Psoas muscle (tissue), 8 donors: ENCODE data around the gene DENND2D. TPM values are rescaled to one million over a fixed set of nuclear protein-coding genes. Genes with fewer than 3 reads are reported as not detected.

Experiments used
- ATAC-seq, 4 donors: fragments of 200-7000 bp; cut with Tn5 transposase; one replicate each; pipeline ENCODE4 v1.9.1; 2020; ENCODE audit warnings: moderate library complexity in 3 of 4, mild to moderate bottlenecking in 2 of 4
- DNase-seq, 2 donors: peaks; one replicate each; pipeline ENCODE4 v3.0.0-alpha.2; 2020
- H3K27ac ChIP-seq: fragments of 200-600 bp; one replicate; pipeline ENCODE4 v1.8.0; 2022
- H3K27me3 ChIP-seq, 3 donors: fragments of 200-600 bp in 1 of 3; one replicate each; pipeline versions ENCODE4 v1.6.1 to v1.8.0; 2013 to 2022; ENCODE audit warnings: low read length in 2 of 3, mild to moderate bottlenecking in 2 of 3, moderate library complexity in 1 of 3; ENCODE audit not compliant: insufficient read depth in 3 of 3
- H3K36me3 ChIP-seq, 2 donors: fragments of 200-600 bp in 1 of 2; one replicate each; pipeline versions ENCODE4 v1.6.1 to v1.8.0; 2013 to 2022; ENCODE audit warnings: low read depth in 1 of 2, mild to moderate bottlenecking in 1 of 2, moderate library complexity in 1 of 2; ENCODE audit not compliant: insufficient read depth in 1 of 2
- H3K4me1 ChIP-seq: fragments of 200-600 bp; one replicate; pipeline ENCODE4 v1.8.0; 2022
- H3K4me3 ChIP-seq: fragments of 200-600 bp; one replicate; pipeline ENCODE4 v1.8.0; 2022; ENCODE audit warnings: mild to moderate bottlenecking
- H3K9me3 ChIP-seq: fragments of 200-600 bp; one replicate; pipeline ENCODE4 v1.8.0; 2022
- WGBS, 3 donors: extraction: QIAGEN DNeasy Blood & Tissue Kit; methylation state at CpG; one replicate each; pipeline versions ENCODE4 v1.1.6 to v1.1.7; 2013; 5-methylcytosine and 5-hydroxymethylcytosine counted together
- intact Hi-C, 2 donors: fragments of 100-400 bp; cut with DNase I; formaldehyde crosslinking; loops; one replicate each; pipeline versions ENCODE4 v1.11.0 to v1.14.2; 2022
- polyA plus RNA-seq, 3 donors: library from polyadenylated mRNA; stranded (reverse); fragments of 200-250 nt; gene quantifications; one replicate each; pipeline ENCODE4 v1.2.3, GENCODE V29; 2013
- total RNA-seq, 4 donors: library from RNA; stranded (reverse); fragmentation: NEBNext Ultra II Directional in 2 of 4; extraction: Animal tissue kit (Norgen Biotek cat#: 25700) in 2 of 4; gene quantifications; one replicate each; pipeline versions ENCODE4 v1.2.1 to v1.2.4, GENCODE V29; 2021 to 2023
- TF ChIP-seq, protein P1 (sequence below): fragments of 200-600 bp; IDR thresholded peaks from one replicate; pipeline ENCODE4 v1.8.0; 2022; ENCODE audit warnings: antibody characterized with exemption
- donor health status: healthy with polysubstance abuse.
- donor health status: DM: no; HTN: no; CAD: no; lungs with moderate emphysema.
- donor health status: Bipolar disorder and iron deficiency.
- donor health status: healthy.
- donor health status: DM: yes; HTN: yes; CAD: no.
- donor health status: DM: no; HTN: no; CAD: no.
- donor health status: DM: no; HTN: no; CAD: no.
- donor health status: DM: yes; HTN: yes; CAD: no.

The DENND2D gene
- total and polyA plus RNA-seq, 7 donors, result 0.31 to 2.1 (median 1.2) TPM

DNA sequence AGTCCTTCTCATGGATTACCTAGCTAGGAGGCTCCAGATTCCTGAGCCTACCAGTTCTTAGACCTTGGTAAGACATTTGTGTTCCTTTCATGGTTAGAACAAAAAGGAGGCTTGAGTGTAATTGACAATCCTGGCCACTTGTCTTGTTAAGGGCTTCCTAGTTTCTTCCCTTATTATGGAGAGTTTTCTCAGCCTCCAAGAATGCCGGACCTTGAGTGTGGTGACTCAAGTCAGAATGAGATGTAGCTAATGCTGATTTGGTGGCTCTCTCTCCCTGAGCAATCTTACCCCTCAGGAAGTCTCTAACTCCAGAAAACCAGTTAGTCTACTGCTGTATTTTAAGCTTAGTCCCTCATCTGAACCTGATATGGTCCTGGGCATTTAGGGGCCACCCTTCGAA, 41.4 kb upstream of the DENND2D start:
- TF ChIP-seq, protein P1, sequence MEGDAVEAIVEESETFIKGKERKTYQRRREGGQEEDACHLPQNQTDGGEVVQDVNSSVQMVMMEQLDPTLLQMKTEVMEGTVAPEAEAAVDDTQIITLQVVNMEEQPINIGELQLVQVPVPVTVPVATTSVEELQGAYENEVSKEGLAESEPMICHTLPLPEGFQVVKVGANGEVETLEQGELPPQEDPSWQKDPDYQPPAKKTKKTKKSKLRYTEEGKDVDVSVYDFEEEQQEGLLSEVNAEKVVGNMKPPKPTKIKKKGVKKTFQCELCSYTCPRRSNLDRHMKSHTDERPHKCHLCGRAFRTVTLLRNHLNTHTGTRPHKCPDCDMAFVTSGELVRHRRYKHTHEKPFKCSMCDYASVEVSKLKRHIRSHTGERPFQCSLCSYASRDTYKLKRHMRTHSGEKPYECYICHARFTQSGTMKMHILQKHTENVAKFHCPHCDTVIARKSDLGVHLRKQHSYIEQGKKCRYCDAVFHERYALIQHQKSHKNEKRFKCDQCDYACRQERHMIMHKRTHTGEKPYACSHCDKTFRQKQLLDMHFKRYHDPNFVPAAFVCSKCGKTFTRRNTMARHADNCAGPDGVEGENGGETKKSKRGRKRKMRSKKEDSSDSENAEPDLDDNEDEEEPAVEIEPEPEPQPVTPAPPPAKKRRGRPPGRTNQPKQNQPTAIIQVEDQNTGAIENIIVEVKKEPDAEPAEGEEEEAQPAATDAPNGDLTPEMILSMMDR, result no peak
- Histone ChIP-seq H3K27me3 (no peaks in the 10 kb centered on the region), H3K4me1 (no peaks in the 10 kb centered on the region), H3K4me3 (no peak overlapping the region), H3K9me3 (no peaks in the 10 kb centered on the region), H3K27ac (no peak overlapping the region), H3K36me3 (no peaks in the 10 kb centered on the region)
- ATAC-seq (no peak), DNase-seq (no peak)
- WGBS, 3 donors, result 74 to 95% (median 83%) methylated on average over 2 of the region's 2 CpGs
- intact Hi-C loops, result no loop called here

DNA sequence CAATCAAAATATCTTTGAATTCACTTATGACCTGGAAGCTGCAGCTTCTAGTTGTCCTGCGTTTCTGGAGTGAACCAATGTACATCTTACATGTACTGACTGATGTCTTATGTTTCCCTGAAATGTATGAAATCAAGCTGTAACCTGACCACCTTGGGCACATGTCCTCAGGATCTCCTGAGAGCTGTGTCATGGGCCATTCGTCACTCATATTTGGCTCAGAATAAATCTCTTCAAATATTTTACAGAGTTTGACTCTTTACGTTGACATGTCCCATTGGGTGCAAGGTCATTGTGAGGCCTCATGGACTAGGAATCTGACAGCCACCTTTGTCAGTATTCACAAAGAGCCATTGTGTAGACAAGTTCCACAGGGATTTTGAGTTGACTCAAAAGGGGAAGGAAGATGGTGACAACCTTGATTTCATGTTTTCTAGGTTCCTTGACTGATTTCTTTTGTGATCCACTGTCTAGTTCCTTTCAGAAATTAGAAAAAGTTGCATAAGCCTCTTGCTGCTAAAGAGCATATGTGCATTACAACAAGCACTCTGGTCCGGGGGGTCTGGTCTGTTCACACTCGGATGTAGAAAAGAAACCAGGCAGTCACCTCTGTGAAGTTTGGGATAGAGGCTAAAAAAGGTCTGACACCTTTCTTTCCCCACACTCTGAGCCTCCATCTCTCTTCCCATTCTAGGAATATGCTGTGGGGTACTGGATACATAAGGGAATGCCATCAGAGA, 37.8 kb upstream of the DENND2D start:
- ATAC-seq, result no peak
- intact Hi-C loops, result no loop called here

DNA sequence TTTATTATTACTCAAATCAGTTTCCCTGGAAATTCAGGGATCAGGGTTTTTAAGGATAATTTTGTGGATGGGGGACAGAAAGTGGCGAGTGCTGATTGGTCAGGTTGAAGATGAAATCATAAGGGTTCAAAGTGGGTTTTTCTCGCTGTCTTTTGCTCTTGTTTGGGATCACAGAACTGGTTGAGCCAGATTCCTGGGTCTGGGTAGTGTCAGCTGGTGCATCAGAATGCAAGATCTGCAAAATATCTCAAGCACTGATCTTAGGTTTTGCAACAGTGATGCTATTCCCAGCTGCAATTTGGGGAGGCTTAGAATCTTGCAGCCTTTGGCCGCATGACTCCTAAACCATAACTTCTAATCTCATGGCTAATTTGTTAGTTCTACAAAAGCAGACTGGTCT, 36.4 kb upstream of the DENND2D start:
- H3K4me3 ChIP-seq, result no peak overlapping the region
- intact Hi-C loops, result no loop called here
- H3K4me1 ChIP-seq, result no peaks in the 10 kb centered on the region
- 61 to 78% (median 65%) methylated on average over 3 of the region's 3 CpGs for WGBS, 3 donors
- TF ChIP-seq, protein P1, result no peak
- H3K27ac ChIP-seq, result no peak overlapping the region
- H3K36me3 ChIP-seq, result no peaks in the 10 kb centered on the region
- H3K9me3 ChIP-seq, result no peaks in the 10 kb centered on the region
- no peaks in the 10 kb centered on the region for H3K27me3 ChIP-seq
- no peak for ATAC-seq
- no peak for DNase-seq

More for the DNA sequence above, 37.8 kb upstream of the DENND2D start:
- Histone ChIP-seq H3K9me3 (no peaks in the 10 kb centered on the region), H3K4me3 (no peak overlapping the region), H3K4me1 (no peaks in the 10 kb centered on the region), H3K36me3 (no peaks in the 10 kb centered on the region), H3K27ac (no peak overlapping the region), H3K27me3 (no peaks in the 10 kb centered on the region)
- TF ChIP-seq, protein P1, result no peak
- WGBS, 3 donors, result 81 to 90% (median 83%) methylated on average over 5 of the region's 5 CpGs
- DNase-seq, result no peak

DNA sequence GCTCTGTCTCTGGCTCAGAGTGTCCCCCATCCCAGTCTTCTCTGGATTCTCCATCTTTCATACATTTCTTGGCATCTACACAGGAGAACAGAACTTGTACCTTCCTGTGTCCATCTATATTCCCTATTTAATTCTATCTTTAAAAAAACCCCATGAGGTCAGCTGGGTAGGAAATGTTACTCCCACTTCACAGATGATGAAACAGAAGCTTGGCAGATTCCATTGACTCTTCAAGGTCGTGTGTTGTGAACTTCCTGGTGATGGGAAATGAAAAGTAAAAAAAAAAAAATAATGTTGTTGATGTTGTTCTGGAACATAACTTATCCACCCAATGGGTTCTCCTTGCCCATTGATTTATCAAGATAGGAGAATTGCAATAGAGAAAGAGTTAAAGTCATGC, 35.9 kb upstream of the DENND2D start:
- no peak for ATAC-seq
- 10 to 22% (median 20%) methylated on average over 1 of the region's 1 CpG for WGBS, 3 donors
- intact Hi-C loops, result no loop called here

More for the DNA sequence above, 35.9 kb upstream of the DENND2D start:
- no peaks in the 10 kb centered on the region for H3K4me1 ChIP-seq
- TF ChIP-seq, protein P1, result no peak
- H3K4me3 ChIP-seq, result no peak overlapping the region
- H3K27me3 ChIP-seq, result no peaks in the 10 kb centered on the region
- no peaks in the 10 kb centered on the region for H3K9me3 ChIP-seq
- DNase-seq, result no peak
- H3K36me3 ChIP-seq, result no peaks in the 10 kb centered on the region
- no peak overlapping the region for H3K27ac ChIP-seq
